HepG2 (cell line): ENCODE data around the gene IL21R. TPM values are rescaled to one million over a fixed set of nuclear protein-coding genes. Genes with fewer than 3 reads are reported as not detected.
"Not testable (repeated sequence)": the region's sequence is repeated elsewhere in the genome, so short reads cannot be mapped to it uniquely, and the experiment has no call there.

Experiments
- ATAC-seq: fragments of 200-7000 bp; cut with Tn5 transposase; 3 replicates; pipeline ENCODE4 v1.9.1; 2020; ENCODE audit warnings: mild to moderate bottlenecking, moderate library complexity
- BruUV-seq: library from RNA; stranded (reverse); fragments of 400-500 nt; replicated peaks from 2 replicates; lab custom pipeline; 2021; lab: Mats Ljungman, UMichigan
- CTCF ChIA-PET: fragments of 300-600 bp; formaldehyde crosslinking; extraction: SDS; loops from one replicate; lab custom pipeline; 2021; ENCODE audit warnings: low total read pairs, inconsistent platforms, low intra/inter-chr PET ratio; lab: Yijun Ruan, JAX
- POLR2A ChIA-PET: fragments of 350-600 bp; sonication (Branson Sonifier 250); formaldehyde crosslinking; loops from one replicate; lab custom pipeline; 2020; ENCODE audit warnings: antibody characterized with exemption, inconsistent platforms; lab: Yijun Ruan, JAX
- DNase-seq: peaks from one replicate; pipeline ENCODE4 v3.0.0-alpha.2; 2015; ENCODE audit warnings: low spot score
- FAIRE-seq: peaks from 3 replicates; lab custom pipeline; 2011; peaks lifted over from hg19 to GRCh38; lab: Jason Lieb, UNC
- H2AFZ ChIP-seq: one replicate; pipeline ENCODE4 v1.6.1; 2011; ENCODE audit warnings: low read length, inconsistent platforms
- H3K27ac ChIP-seq: fragments of 300-600 bp; 3 replicates; pipeline ENCODE4 v1.8.0; 2011; ENCODE audit warnings: mixed run types, mild to moderate bottlenecking, mixed read lengths, low read length, inconsistent platforms; ENCODE audit not compliant: insufficient read depth; ENCODE audit errors: extremely low read length
- H3K27me3 ChIP-seq, 2 experiments: fragments of 200-600 bp in 1 of 2; 2 replicates in 1 of 2; 3 replicates in 1 of 2; pipeline versions ENCODE4 v1.6.0 to v1.8.0; 2011; ENCODE audit warnings: low read length in 2 of 2, mild to moderate bottlenecking in 2 of 2, moderate library complexity in 2 of 2, inconsistent platforms in 1 of 2; ENCODE audit not compliant: insufficient read depth in 2 of 2, control insufficient read depth in 1 of 2
- H3K36me3 ChIP-seq, 2 experiments: fragments of 200-600 bp in 1 of 2; replicated peaks in 1 of 2; 2 replicates in 1 of 2; 3 replicates in 1 of 2; pipeline versions ENCODE4 v1.5.1 to v1.8.0; 2011; ENCODE audit warnings: low read length in 2 of 2, inconsistent platforms in 1 of 2; ENCODE audit not compliant: insufficient read depth in 2 of 2, control insufficient read depth in 1 of 2
- H3K4me1 ChIP-seq: 2 replicates; pipeline ENCODE4 v1.5.1; 2012; ENCODE audit warnings: low read length, inconsistent platforms; ENCODE audit not compliant: insufficient read depth
- H3K4me2 ChIP-seq: 2 replicates; pipeline ENCODE4 v1.6.0; 2011; ENCODE audit warnings: low read depth, low read length, inconsistent platforms
- H3K4me3 ChIP-seq, 3 experiments: fragments of 200-600 bp in 1 of 3; sonication (generic), shearing (Covaris generic) in 1 of 3; replicated peaks in 1 of 3; 2 replicates each; pipeline ENCODE4 v1.5.1; 2011 to 2016; ENCODE audit warnings: low read length in 3 of 3, inconsistent platforms in 2 of 3, low read depth in 2 of 3, mild to moderate bottlenecking in 2 of 3, control low read depth in 1 of 3, mixed read lengths in 1 of 3; ENCODE audit not compliant: insufficient read depth in 1 of 3
- H3K79me2 ChIP-seq: one replicate; pipeline ENCODE4 v1.6.1; 2011; ENCODE audit warnings: low read length, inconsistent platforms; ENCODE audit not compliant: insufficient read depth
- H3K9ac ChIP-seq: 2 replicates; pipeline ENCODE4 v1.6.0; 2011; ENCODE audit warnings: mild to moderate bottlenecking, low read depth, low read length, inconsistent platforms; ENCODE audit not compliant: insufficient read depth
- H3K9me3 ChIP-seq: 2 replicates; pipeline ENCODE4 v1.5.1; 2012; ENCODE audit warnings: mild to moderate bottlenecking, low read length
- H4K20me1 ChIP-seq: 2 replicates; pipeline ENCODE4 v1.6.0; 2011; ENCODE audit warnings: inconsistent platforms, mild to moderate bottlenecking, low read length, moderate library complexity; ENCODE audit not compliant: insufficient read depth
- SIX4 ChIP-seq: sonication (generic); formaldehyde crosslinking; IDR thresholded peaks from 2 replicates; pipeline ENCODE4 v1.4.0; 2020; ENCODE audit warnings: missing genetic modification reagents
- ZNF24 ChIP-seq: fragments of 450-650 bp; IDR thresholded peaks from 2 replicates; pipeline ENCODE4 v1.6.1; 2017; ENCODE audit warnings: antibody characterized with exemption, mild to moderate bottlenecking
- ZNF672 ChIP-seq: sonication (generic); formaldehyde crosslinking; IDR thresholded peaks from 2 replicates; pipeline ENCODE4 v1.8.1; 2022; ENCODE audit warnings: missing genetic modification reagents
- WGBS: methylation state at CpG from one replicate; pipeline ENCODE4 v1.1.6; 2017; ENCODE audit warnings: low lambda C conversion rate; 5-methylcytosine and 5-hydroxymethylcytosine counted together
- in situ Hi-C: cut with HindIII; loops from 2 replicates; pipeline ENCODE4 v1.10.0; 2017; ENCODE audit warnings: low pct_unique_long_range_greater_than_20kb; ENCODE audit not compliant: extremely low pct_ligation_motif_present
- intact Hi-C: fragments of 100-400 bp; cut with micrococcal nuclease; formaldehyde crosslinking; loops from one replicate; pipeline ENCODE4 v1.10.0; 2022; ENCODE audit not compliant: unreplicated experiment
- polyA plus RNA-seq, 8 experiments: library from polyadenylated mRNA; depleted of rRNA in 3 of 8; stranded (reverse) in 7 of 8; unstranded in 1 of 8; fragments of >200 nt; fragmentation: Illumina TruSeq in 4 of 8; extraction: Trizol in 4 of 8; gene quantifications; 2 replicates each; pipeline versions ENCODE4 v1.2.1 to v1.2.3, GENCODE V29; 2011 to 2016; ENCODE audit warnings: low read depth in 4 of 8, missing spikeins in 1 of 8, mixed read lengths in 1 of 8; ENCODE audit not compliant: insufficient read depth in 1 of 8
- total RNA-seq, 5 experiments: library from RNA; depleted of rRNA; stranded (reverse); fragments of >200 nt; fragmentation: Illumina TruSeq; extraction: Trizol; gene quantifications; 2 replicates each; pipeline ENCODE4 v1.2.3, GENCODE V29; 2016; ENCODE audit warnings: low read depth in 1 of 5
- TF ChIP-seq, protein P1 (sequence below): sonication (generic); formaldehyde crosslinking; IDR thresholded peaks from 2 replicates; pipeline ENCODE4 v1.4.0; 2020; ENCODE audit warnings: missing genetic modification reagents, mild to moderate bottlenecking, borderline replicate concordance
- TF ChIP-seq, protein P2 (sequence below): sonication (generic); formaldehyde crosslinking; conservative IDR thresholded peaks from 2 replicates; pipeline ENCODE4 v1.8.0; 2022; ENCODE audit warnings: low read depth, missing genetic modification reagents

Gene IL21R
- total and polyA plus RNA-seq, 2 of the 13 experiments (the other 11 are each of a cell fraction or from before 2014, with no cell fraction given), result 0.49 to 0.64 TPM

DNA sequence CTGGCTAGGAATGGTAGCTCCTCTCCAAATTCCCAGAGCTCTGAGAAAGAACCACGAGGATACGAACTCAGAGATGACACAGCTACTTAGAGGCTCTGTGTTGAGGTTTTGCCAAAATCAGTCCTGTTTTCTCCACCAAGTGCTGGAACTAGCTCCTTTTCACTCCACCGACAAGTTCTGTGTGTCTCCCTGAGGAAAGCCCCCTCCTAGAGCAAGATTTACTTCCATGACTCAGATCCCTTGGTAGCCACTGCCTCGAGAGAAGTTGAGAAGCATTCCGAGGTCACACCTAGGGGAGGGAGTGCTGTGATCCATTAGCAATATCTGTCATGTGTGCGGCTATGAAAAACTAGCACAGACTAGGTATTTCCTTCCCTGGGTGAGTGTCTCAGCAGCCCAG lies 30.6 kb downstream of the IL21R start (continued):
- TF ChIP-seq, protein P1, sequence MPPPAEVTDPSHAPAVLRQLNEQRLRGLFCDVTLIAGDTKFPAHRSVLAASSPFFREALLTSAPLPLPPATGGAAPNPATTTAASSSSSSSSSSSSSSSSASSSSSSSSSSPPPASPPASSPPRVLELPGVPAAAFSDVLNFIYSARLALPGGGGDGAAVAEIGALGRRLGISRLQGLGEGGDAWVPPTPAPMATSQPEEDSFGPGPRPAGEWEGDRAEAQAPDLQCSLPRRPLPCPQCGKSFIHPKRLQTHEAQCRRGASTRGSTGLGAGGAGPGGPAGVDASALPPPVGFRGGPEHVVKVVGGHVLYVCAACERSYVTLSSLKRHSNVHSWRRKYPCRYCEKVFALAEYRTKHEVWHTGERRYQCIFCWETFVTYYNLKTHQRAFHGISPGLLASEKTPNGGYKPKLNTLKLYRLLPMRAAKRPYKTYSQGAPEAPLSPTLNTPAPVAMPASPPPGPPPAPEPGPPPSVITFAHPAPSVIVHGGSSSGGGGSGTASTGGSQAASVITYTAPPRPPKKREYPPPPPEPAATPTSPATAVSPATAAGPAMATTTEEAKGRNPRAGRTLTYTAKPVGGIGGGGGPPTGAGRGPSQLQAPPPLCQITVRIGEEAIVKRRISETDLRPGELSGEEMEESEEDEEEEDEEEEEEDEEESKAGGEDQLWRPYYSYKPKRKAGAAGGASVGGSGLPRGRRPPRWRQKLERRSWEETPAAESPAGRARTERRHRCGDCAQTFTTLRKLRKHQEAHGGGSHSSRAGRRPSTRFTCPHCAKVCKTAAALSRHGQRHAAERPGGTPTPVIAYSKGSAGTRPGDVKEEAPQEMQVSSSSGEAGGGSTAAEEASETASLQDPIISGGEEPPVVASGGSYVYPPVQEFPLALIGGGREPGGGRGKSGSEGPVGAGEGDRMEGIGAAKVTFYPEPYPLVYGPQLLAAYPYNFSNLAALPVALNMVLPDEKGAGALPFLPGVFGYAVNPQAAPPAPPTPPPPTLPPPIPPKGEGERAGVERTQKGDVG, result no peak
- TF ChIP-seq ZNF24 (no peak), ZNF672 (CRISPR knock-in tag) (no peak), SIX4 (no peak)
- TF ChIP-seq, protein P2, sequence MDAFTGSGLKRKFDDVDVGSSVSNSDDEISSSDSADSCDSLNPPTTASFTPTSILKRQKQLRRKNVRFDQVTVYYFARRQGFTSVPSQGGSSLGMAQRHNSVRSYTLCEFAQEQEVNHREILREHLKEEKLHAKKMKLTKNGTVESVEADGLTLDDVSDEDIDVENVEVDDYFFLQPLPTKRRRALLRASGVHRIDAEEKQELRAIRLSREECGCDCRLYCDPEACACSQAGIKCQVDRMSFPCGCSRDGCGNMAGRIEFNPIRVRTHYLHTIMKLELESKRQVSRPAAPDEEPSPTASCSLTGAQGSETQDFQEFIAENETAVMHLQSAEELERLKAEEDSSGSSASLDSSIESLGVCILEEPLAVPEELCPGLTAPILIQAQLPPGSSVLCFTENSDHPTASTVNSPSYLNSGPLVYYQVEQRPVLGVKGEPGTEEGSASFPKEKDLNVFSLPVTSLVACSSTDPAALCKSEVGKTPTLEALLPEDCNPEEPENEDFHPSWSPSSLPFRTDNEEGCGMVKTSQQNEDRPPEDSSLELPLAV (CRISPR knock-in tag), result no peak
- TF ChIP-seq, all 625 proteins: peak for 0

DNA sequence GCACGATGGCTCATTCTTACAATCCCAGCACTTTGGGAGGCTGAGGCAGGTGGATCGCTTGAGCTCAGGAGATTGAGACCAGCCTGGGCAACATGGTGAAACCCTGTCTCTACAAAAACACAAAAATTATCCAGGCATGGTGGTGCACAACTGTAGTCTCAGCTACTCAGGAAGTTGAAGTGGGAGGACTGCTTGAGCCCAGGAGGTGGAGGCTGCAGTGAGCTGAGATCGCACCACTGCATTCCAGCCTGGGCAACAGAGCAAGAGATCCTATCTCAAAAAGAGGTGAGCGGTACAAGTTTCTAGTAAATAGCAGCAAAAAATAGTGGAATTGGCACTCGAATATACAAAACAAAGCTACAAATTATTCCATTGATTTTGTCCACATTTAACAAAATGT lies 31.2 kb downstream of the IL21R start:
- H4K20me1 ChIP-seq, H3K36me3 ChIP-seq, BruUV-seq, CTCF ChIA-PET, POLR2A ChIA-PET, ATAC-seq, H3K27me3 ChIP-seq, H3K79me2 ChIP-seq, intact Hi-C loops, H3K4me2 ChIP-seq, H3K4me3 ChIP-seq, DNase-seq, in situ Hi-C loops, H3K9ac ChIP-seq, H3K4me1 ChIP-seq, H3K9me3 ChIP-seq, H2AFZ ChIP-seq, H3K27ac ChIP-seq, FAIRE-seq: not testable (repeated sequence)
- 66% methylated on average over 5 of the region's 5 CpGs for WGBS
